GM23248 (cell line): ENCODE measurements around the gene UST. TPM values are rescaled to one million over a fixed set of nuclear protein-coding genes. Genes with fewer than 3 reads are reported as not detected.
A peak's percentile ranks its signal among the peaks of the same experiment; 100 is the strongest.

Experiments
- DNase-seq: peaks from one replicate; pipeline ENCODE4 v3.0.0-alpha.2; 2015
- H2AFZ ChIP-seq: fragments of 200-600 bp; sonication (generic); 2 replicates; pipeline ENCODE4 v1.6.1; 2016; ENCODE audit warnings: antibody characterized with exemption
- H3F3A ChIP-seq: fragments of 200-600 bp; sonication (generic); 2 replicates; pipeline ENCODE4 v1.6.1; 2016; ENCODE audit warnings: mild to moderate bottlenecking, antibody characterized with exemption, mixed run types; ENCODE audit not compliant: insufficient read depth
- H3K27ac ChIP-seq: fragments of 200-600 bp; sonication (generic); 2 replicates; pipeline ENCODE4 v1.5.1; 2016; ENCODE audit warnings: mild to moderate bottlenecking
- H3K27me3 ChIP-seq: fragments of 200-600 bp; sonication (generic); replicated peaks from 2 replicates; pipeline ENCODE4 v1.6.1; 2016; ENCODE audit warnings: mild to moderate bottlenecking; ENCODE audit not compliant: insufficient read depth
- H3K36me3 ChIP-seq: fragments of 200-600 bp; sonication (generic); 2 replicates; pipeline ENCODE4 v1.6.1; 2016; ENCODE audit warnings: low read depth, mild to moderate bottlenecking
- H3K4me1 ChIP-seq: fragments of 200-600 bp; sonication (generic); 2 replicates; pipeline ENCODE4 v1.6.1; 2016; ENCODE audit warnings: mild to moderate bottlenecking; ENCODE audit not compliant: insufficient read depth
- H3K4me2 ChIP-seq: fragments of 200-600 bp; sonication (generic); one replicate; pipeline ENCODE4 v1.6.1; 2016; ENCODE audit warnings: mild to moderate bottlenecking; ENCODE audit not compliant: unreplicated experiment
- H3K4me3 ChIP-seq: fragments of 200-600 bp; sonication (generic); 2 replicates; pipeline ENCODE4 v1.5.1; 2016; ENCODE audit warnings: mild to moderate bottlenecking
- H3K79me2 ChIP-seq: fragments of 200-600 bp; sonication (generic); 2 replicates; pipeline ENCODE4 v1.6.1; 2016; ENCODE audit warnings: mild to moderate bottlenecking; ENCODE audit not compliant: insufficient read depth
- H3K9ac ChIP-seq: fragments of 200-600 bp; sonication (generic); 2 replicates; pipeline ENCODE4 v1.6.1; 2016; ENCODE audit warnings: mild to moderate bottlenecking
- H3K9me2 ChIP-seq: fragments of 200-600 bp; sonication (generic); 2 replicates; pipeline ENCODE4 v1.6.1; 2016; ENCODE audit warnings: mixed run types, mild to moderate bottlenecking, moderate library complexity; ENCODE audit not compliant: insufficient read depth
- H3K9me3 ChIP-seq: fragments of 200-600 bp; sonication (generic); one replicate; pipeline ENCODE4 v1.6.1; 2017; ENCODE audit warnings: low read depth
- H4K20me1 ChIP-seq: fragments of 200-600 bp; sonication (generic); 2 replicates; pipeline ENCODE4 v1.6.0; 2016; ENCODE audit not compliant: insufficient read depth
- EZH2 ChIP-seq: fragments of 200-600 bp; sonication (generic); IDR thresholded peaks from 2 replicates; pipeline ENCODE4 v1.6.1; 2018; ENCODE audit warnings: antibody characterized with exemption, mild to moderate bottlenecking; ENCODE audit not compliant: insufficient read depth, poor library complexity, severe bottlenecking
- EZH2phosphoT487 ChIP-seq: fragments of 200-600 bp; sonication (generic); IDR thresholded peaks from 2 replicates; pipeline ENCODE4 v1.6.1; 2018; ENCODE audit warnings: antibody characterized with exemption, moderate library complexity, mild to moderate bottlenecking, low read depth; ENCODE audit not compliant: insufficient read depth
- WGBS, 2 experiments: methylation state at CpG; one replicate each; pipeline ENCODE4 v1.1.6; 2015 to 2017; ENCODE audit warnings: low lambda C conversion rate in 2 of 2, low coverage in 1 of 2; ENCODE audit errors: missing lambda C conversion rate in 2 of 2; 5-methylcytosine and 5-hydroxymethylcytosine counted together
- in situ Hi-C: fragments of 300-500 bp; cut with MboI; formaldehyde crosslinking; loops from 2 replicates; pipeline ENCODE4 v1.15.0; 2020
- polyA plus RNA-seq: library from polyadenylated mRNA; unstranded; fragments of >200 nt; fragmentation: Nextera tagmentation; extraction: Ambion mirVana; gene quantifications from 2 replicates; pipeline ENCODE4 v1.2.1, GENCODE V29; 2016
- total RNA-seq: library from RNA; depleted of rRNA; stranded (reverse); fragments of >200 nt; shearing (Covaris generic); gene quantifications from 2 replicates; pipeline ENCODE4 v1.2.3, GENCODE V29; 2014

Gene UST
- total and polyA plus RNA-seq, 2 experiments from 2014 or later = 10.1 to 23.3 TPM

DNA sequence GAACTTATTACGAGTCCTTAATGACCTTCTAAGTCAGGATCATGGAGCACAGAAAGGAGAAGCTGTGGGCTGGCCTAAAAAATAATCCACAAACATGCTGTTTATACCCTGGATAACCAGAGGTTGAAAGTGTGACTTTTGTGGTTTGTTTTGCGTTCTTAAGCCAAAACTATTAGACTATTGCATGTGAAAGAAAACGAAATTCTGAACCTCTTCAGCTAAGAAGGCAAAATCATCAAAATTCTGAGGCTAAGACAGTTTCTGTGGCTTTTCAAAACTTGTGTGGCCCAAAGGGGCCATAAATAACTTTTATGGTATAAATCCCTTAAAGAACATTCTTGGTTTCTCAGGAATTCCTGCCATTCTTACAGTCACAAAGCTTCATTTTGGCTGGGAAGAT lies 251.0 kb downstream of the UST start:
- H3F3A ChIP-seq = peaks cover 38% of the 10 kb centered on the region
- H3K27me3 ChIP-seq = no peaks in the 10 kb centered on the region
- peak; percentile 79 for DNase-seq
- in situ Hi-C loops = no loop called here
- H3K4me2 ChIP-seq = peak overlapping the region; percentile 65
- no peak overlapping the region; the same call in 1 of the 2 replicates for H2AFZ ChIP-seq
- no peak overlapping the region for H3K4me3 ChIP-seq
- TF ChIP-seq EZH2phosphoT487 = peak; percentile 46; the same call in 1 of the 2 replicates
- TF ChIP-seq EZH2 = no peak
- H3K36me3 ChIP-seq = no peaks in the 10 kb centered on the region
- 33 to 38% methylated on average over 3 of the region's 3 CpGs for WGBS, 2 experiments
- H3K9me3 ChIP-seq = no peaks in the 10 kb centered on the region
- H4K20me1 ChIP-seq = no peaks in the 10 kb centered on the region
- no peaks in the 10 kb centered on the region for H3K79me2 ChIP-seq
- no peaks in the 10 kb centered on the region for H3K9me2 ChIP-seq
- H3K4me1 ChIP-seq = peaks cover 45% of the 10 kb centered on the region
- H3K9ac ChIP-seq = peak overlapping the region; percentile 16
- peak overlapping the region; percentile 56 for H3K27ac ChIP-seq

DNA sequence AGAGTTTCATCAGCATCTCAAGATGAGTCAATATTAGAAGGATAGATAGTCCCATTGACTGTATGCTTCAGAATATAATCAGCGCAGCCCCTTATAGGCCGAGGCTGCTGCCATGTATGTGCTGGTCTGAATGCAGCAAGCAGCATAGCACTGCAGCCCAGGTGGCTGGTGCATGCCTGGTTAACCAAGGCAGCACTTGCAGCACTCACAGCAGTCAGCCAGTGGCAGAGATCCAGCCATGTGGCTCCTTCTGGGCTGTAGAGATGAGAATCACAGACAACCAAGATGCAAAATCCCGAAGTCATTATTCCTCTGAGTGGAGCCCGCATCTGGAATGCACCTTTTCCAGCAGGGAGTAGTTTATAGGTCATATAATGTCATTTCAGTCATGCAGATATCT lies 251.9 kb downstream of the UST start:
- H4K20me1 ChIP-seq = no peaks in the 10 kb centered on the region
- H3K9me2 ChIP-seq = no peaks in the 10 kb centered on the region
- no peaks in the 10 kb centered on the region for H3K9me3 ChIP-seq
- H3K9ac ChIP-seq = no peak overlapping the region
- peak overlapping the region; percentile 78 for H3K27ac ChIP-seq
- peaks cover 38% of the 10 kb centered on the region for H3F3A ChIP-seq
- no peaks in the 10 kb centered on the region for H3K36me3 ChIP-seq
- peaks cover 45% of the 10 kb centered on the region for H3K4me1 ChIP-seq
- no peak overlapping the region for H2AFZ ChIP-seq
- in situ Hi-C loops = no loop called here
- peak; percentile 27 for DNase-seq
- H3K4me2 ChIP-seq = peak overlapping the region; percentile 65
- no peak for TF ChIP-seq EZH2
- no peak for TF ChIP-seq EZH2phosphoT487
- no peak overlapping the region for H3K4me3 ChIP-seq
- no peaks in the 10 kb centered on the region for H3K79me2 ChIP-seq
- no peaks in the 10 kb centered on the region for H3K27me3 ChIP-seq
- WGBS, 2 experiments = 63 to 66% methylated on average over 4 of the region's 4 CpGs

DNA sequence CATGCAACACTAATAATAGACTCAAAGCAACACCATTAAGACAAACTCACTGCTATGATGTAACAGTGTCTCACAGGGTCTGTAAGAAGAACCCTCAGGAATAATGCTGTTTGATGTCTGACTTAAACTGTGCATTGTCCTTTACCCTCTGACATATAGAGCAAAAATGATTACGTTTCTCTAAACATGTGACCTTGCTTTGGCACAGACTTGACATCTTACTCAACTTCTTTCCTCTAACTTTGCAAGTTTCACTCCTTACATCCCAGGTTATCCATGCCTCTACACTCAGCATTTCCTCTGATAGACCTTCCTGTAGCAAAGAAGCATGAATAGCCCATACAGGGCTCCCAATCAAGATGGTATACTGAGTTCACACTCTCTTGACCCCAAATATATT lies 252.7 kb downstream of the UST start:
- in situ Hi-C loops = no loop called here
- H3K9me3 ChIP-seq = no peaks in the 10 kb centered on the region
- peak overlapping the region; percentile 65 for H3K4me2 ChIP-seq
- no peaks in the 10 kb centered on the region for H3K27me3 ChIP-seq
- H3K4me1 ChIP-seq = peaks cover 45% of the 10 kb centered on the region
- H3K9me2 ChIP-seq = no peaks in the 10 kb centered on the region
- H2AFZ ChIP-seq = no peak overlapping the region
- no peaks in the 10 kb centered on the region for H3K79me2 ChIP-seq
- no peak overlapping the region; the same call in 1 of the 2 replicates for H3K9ac ChIP-seq
- peaks cover 38% of the 10 kb centered on the region for H3F3A ChIP-seq
- peak overlapping the region; percentile 78 for H3K27ac ChIP-seq
- no peak for TF ChIP-seq EZH2
- TF ChIP-seq EZH2phosphoT487 = no peak
- H4K20me1 ChIP-seq = no peaks in the 10 kb centered on the region
- peak overlapping the region; percentile 34 for H3K4me3 ChIP-seq
- 0 to 13% methylated on average over 1 of the region's 1 CpG for WGBS, 2 experiments
- peak; percentile 74 for DNase-seq
- no peaks in the 10 kb centered on the region for H3K36me3 ChIP-seq

DNA sequence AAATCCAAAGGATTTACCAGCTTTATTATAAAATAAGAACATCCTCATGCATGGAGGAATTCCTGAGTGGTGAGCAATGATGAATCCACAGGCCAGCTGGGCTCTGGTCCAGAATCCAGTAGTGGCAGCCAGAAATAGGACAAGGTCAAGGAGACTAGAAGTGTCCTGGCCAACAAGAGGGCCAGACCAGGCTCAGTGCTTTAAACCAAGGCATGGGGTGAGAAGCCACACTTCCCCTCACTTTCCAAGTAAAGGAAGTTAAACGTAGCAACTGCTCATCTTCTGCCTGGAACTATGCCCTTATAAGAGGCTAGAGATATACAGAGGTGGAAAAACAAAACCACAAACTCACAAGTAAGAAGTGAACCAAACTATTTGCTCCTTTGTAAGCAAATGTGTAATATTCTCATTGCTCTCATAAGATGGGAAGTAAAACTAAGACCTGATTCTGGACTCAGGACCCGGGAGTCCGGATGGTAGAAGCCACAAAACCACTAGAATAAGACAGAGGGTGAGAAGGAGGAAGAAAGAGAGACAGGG lies 253.2 kb downstream of the UST start:
- Histone ChIP-seq H3K4me1 (peaks cover 45% of the 10 kb centered on the region), H3K79me2 (no peaks in the 10 kb centered on the region), H2AFZ (no peak overlapping the region), H3K27me3 (no peaks in the 10 kb centered on the region), H3K36me3 (no peaks in the 10 kb centered on the region), H3K4me2 (peak overlapping the region; percentile 65), H3F3A (peaks cover 38% of the 10 kb centered on the region), H3K27ac (peak overlapping the region; percentile 78), H3K9ac (no peak overlapping the region; the same call in 1 of the 2 replicates), H3K4me3 (peak overlapping the region; percentile 34), H3K9me3 (no peaks in the 10 kb centered on the region), H3K9me2 (no peaks in the 10 kb centered on the region), H4K20me1 (no peaks in the 10 kb centered on the region)
- in situ Hi-C loops = no loop called here
- TF ChIP-seq EZH2 (no peak), EZH2phosphoT487 (no peak)
- peak; percentile 91 for DNase-seq
- WGBS, 2 experiments = 64 to 68% methylated on average over 3 of the region's 3 CpGs

DNA sequence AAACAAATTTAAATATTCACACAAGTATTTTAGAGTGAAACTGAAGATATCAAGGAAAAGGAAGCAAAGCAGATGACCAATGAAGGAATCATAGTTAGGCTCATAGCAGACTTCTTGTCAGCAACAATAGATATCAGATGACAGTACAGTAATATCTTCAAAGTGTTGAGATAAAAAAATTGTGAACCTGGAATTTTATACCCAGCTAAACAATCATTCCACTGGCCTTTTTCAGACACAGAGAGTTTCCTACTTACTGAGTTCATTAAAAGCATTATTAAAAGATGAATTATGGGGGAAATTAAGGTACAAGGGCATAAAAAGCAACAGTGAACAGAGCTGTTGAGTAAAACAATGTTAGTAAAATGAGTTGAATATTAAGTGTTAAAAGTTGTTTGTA lies 254.6 kb downstream of the UST start:
- DNase-seq = no peak
- H3K27me3 ChIP-seq = no peaks in the 10 kb centered on the region
- H3K9me2 ChIP-seq = no peaks in the 10 kb centered on the region
- no peak overlapping the region for H3K27ac ChIP-seq
- H3K9me3 ChIP-seq = no peaks in the 10 kb centered on the region
- no peak overlapping the region for H2AFZ ChIP-seq
- no peak for TF ChIP-seq EZH2
- no peak for TF ChIP-seq EZH2phosphoT487
- H3F3A ChIP-seq = peaks cover 38% of the 10 kb centered on the region
- H3K9ac ChIP-seq = no peak overlapping the region
- in situ Hi-C loops = no loop called here
- H3K4me2 ChIP-seq = no peak overlapping the region
- H3K4me1 ChIP-seq = peaks cover 43% of the 10 kb centered on the region
- no peak overlapping the region for H3K4me3 ChIP-seq
- no peaks in the 10 kb centered on the region for H3K36me3 ChIP-seq
- no peaks in the 10 kb centered on the region for H4K20me1 ChIP-seq
- no peaks in the 10 kb centered on the region for H3K79me2 ChIP-seq
